HG03135 (cell line): Measurements from ENCODE around the gene INS.

Experiments
- ATAC-seq: cut with Tn5 transposase; IDR thresholded peaks from one replicate; pipeline ENCODE4 v1.9.1; 2021; ENCODE audit warnings: mild to moderate bottlenecking, moderate library complexity; ENCODE audit not compliant: unreplicated experiment

The INS gene

GRCh38 chr11:2122222-2122906 is 38.6 kb downstream of the INS start:
- no peak for ATAC-seq

GRCh38 chr11:2121227-2122130 is 39.5 kb downstream of the INS start:
- ATAC-seq: no peak

GRCh38 chr11:2120359-2121100 is 40.5 kb downstream of the INS start:
- ATAC-seq: no peak

GRCh38 chr11:2118677-2119076 is 42.3 kb downstream of the INS start:
- no peak for ATAC-seq

GRCh38 chr11:2116680-2117079 is 44.3 kb downstream of the INS start:
- no peak for ATAC-seq

- no peak for ATAC-seq
These were observed 45.7 kb downstream of the INS start for GRCh38 chr11:2115308-2115707.

GRCh38 chr11:2114430-2115241 is 46.4 kb downstream of the INS start:
- no peak for ATAC-seq

GRCh38 chr11:2113776-2114175 is 47.2 kb downstream of the INS start:
- ATAC-seq: no peak

- ATAC-seq: no peak
These were observed 50.5 kb downstream of the INS start for GRCh38 chr11:2110521-2110920.
